Prostate gland (tissue), 2 donors: ENCODE measurements around the gene VWA8. TPM values are rescaled to one million over a fixed set of nuclear protein-coding genes. Genes with fewer than 3 reads are reported as not detected.

Source experiments
- DNase-seq: peaks from one replicate; pipeline ENCODE4 v3.0.0-alpha.2; 2019; ENCODE audit warnings: low spot score
- H3K27ac ChIP-seq, 2 donors: fragments of 200-600 bp; sonication (generic); 2 replicates each; pipeline ENCODE4 v1.5.1; 2017 to 2019
- H3K27me3 ChIP-seq: fragments of 200-600 bp; sonication (generic); replicated peaks from 2 replicates; pipeline ENCODE4 v1.5.1; 2019; ENCODE audit not compliant: insufficient read depth
- H3K36me3 ChIP-seq, 2 donors: fragments of 200-600 bp; sonication (generic); 1 replicate in 1 of 2; 2 replicates in 1 of 2; pipeline versions ENCODE4 v1.5.1 to v1.8.1; 2017 to 2019
- H3K4me1 ChIP-seq: fragments of 200-600 bp; sonication (generic); replicated peaks from 2 replicates; pipeline ENCODE4 v1.5.1; 2019
- H3K4me3 ChIP-seq, 2 donors: fragments of 200-600 bp; sonication (generic); 2 replicates each; pipeline ENCODE4 v1.5.1; 2017 to 2019
- H3K9me3 ChIP-seq: fragments of 200-600 bp; sonication (generic); 2 replicates; pipeline ENCODE4 v1.5.1; 2017
- POLR2A ChIP-seq: fragments of 450-650 bp; IDR thresholded peaks from one replicate; pipeline ENCODE4 v1.6.1; 2016; ENCODE audit warnings: antibody characterized with exemption, mild to moderate bottlenecking
- POLR2AphosphoS5 ChIP-seq: sonication (generic); formaldehyde crosslinking; IDR thresholded peaks from one replicate; pipeline ENCODE4 v1.6.1; 2017; ENCODE audit warnings: antibody characterized with exemption
- WGBS: methylation state at CpG from one replicate; pipeline ENCODE4 v1.1.5; 2018; 5-methylcytosine and 5-hydroxymethylcytosine counted together
- intact Hi-C: fragments of 100-400 bp; cut with DNase I; formaldehyde crosslinking; loops from one replicate; pipeline ENCODE4 v1.14.2; 2022
- total RNA-seq, 2 donors: library from RNA; depleted of rRNA; stranded (reverse); fragments of >200 nt; gene quantifications; one replicate each; pipeline ENCODE4 v1.1.0, GENCODE V29; 2016
- TF ChIP-seq, protein P1 (sequence below), 4 experiments: fragments of 200-600 bp in 2 of 4; fragments of 450-650 bp in 2 of 4; sonication (generic) in 2 of 4; IDR thresholded peaks; 1 replicate in 3 of 4; 2 replicates in 1 of 4; pipeline ENCODE4 v1.5.1; 2016 to 2019; ENCODE audit warnings: antibody characterized with exemption in 4 of 4, mild to moderate bottlenecking in 2 of 4, moderate library complexity in 2 of 4

VWA8 gene
- total RNA-seq, 2 donors from 2014 or later, result 18.1 to 21.8 TPM

DNA sequence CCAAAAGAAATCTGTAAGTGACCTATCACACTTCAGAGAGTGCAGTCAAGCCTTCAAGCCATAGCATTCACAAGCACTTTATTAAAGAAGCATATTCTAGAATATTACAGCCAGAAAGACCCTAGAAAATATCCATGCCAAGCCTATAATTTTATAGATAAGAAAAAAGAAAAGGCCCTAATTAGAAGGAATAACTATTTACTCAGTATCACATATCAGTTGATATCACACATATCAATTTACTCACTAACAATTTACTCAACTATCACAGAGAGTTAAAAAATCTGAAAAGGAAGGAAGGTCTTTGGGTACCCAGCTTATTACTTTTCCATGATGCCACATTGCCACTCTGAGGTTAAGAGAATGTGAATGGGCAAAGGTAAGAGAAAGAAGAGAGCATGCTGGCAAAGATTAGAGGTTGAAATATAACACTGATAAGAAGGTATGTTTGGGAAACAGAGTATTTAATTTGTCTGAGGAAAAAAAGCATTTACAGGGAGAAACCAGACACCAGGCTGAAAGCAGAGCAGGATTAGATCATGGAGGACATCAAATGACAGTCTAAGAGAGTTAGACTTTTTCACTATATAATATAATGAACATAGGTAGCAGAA lies 186.2 kb downstream of the VWA8 start:
- Histone ChIP-seq H3K9me3 (no peaks in the 10 kb centered on the region), H3K36me3 (no peaks in the 10 kb centered on the region), H3K4me3 (no peak overlapping the region), H3K4me1 (no peaks in the 10 kb centered on the region), H3K27ac (no peak overlapping the region), H3K27me3 (no peaks in the 10 kb centered on the region)
- intact Hi-C loops, result no loop called here
- no peak for TF ChIP-seq POLR2AphosphoS5
- TF ChIP-seq POLR2A, result no peak
- TF ChIP-seq, protein P1, sequence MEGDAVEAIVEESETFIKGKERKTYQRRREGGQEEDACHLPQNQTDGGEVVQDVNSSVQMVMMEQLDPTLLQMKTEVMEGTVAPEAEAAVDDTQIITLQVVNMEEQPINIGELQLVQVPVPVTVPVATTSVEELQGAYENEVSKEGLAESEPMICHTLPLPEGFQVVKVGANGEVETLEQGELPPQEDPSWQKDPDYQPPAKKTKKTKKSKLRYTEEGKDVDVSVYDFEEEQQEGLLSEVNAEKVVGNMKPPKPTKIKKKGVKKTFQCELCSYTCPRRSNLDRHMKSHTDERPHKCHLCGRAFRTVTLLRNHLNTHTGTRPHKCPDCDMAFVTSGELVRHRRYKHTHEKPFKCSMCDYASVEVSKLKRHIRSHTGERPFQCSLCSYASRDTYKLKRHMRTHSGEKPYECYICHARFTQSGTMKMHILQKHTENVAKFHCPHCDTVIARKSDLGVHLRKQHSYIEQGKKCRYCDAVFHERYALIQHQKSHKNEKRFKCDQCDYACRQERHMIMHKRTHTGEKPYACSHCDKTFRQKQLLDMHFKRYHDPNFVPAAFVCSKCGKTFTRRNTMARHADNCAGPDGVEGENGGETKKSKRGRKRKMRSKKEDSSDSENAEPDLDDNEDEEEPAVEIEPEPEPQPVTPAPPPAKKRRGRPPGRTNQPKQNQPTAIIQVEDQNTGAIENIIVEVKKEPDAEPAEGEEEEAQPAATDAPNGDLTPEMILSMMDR (IDR thresholded peaks at IDR 0.05), result no peak
- no peak for DNase-seq

DNA sequence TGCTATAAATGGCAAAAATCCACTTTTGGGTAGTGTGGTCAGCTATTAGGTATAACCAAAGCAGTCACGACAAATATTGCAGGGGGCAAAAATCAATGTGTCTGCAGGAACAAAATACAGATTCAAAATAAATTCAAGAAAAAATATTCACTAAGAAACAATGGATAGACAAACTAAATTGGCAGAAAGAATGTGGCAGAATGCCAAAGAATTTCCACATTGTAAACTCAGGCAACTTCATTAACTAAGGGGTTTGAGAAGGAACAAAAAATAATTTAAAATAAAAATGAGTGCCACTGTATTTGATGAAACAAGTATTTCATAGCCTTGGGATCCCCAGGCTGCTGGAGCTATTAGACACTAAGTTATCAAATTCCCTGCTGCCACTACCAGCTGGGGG lies 193.1 kb downstream of the VWA8 start:
- Histone ChIP-seq H3K4me3 (no peak overlapping the region), H3K27ac (no peak overlapping the region), H3K4me1 (no peaks in the 10 kb centered on the region), H3K36me3 (no peaks in the 10 kb centered on the region), H3K9me3 (no peaks in the 10 kb centered on the region), H3K27me3 (no peaks in the 10 kb centered on the region)
- no peak for DNase-seq
- TF ChIP-seq, protein P1 (IDR thresholded peaks at IDR 0.05), result no peak
- TF ChIP-seq POLR2AphosphoS5 (no peak), POLR2A (no peak)
- 83% methylated on average over 1 of the region's 1 CpG for WGBS
- intact Hi-C loops, result no loop called here

DNA sequence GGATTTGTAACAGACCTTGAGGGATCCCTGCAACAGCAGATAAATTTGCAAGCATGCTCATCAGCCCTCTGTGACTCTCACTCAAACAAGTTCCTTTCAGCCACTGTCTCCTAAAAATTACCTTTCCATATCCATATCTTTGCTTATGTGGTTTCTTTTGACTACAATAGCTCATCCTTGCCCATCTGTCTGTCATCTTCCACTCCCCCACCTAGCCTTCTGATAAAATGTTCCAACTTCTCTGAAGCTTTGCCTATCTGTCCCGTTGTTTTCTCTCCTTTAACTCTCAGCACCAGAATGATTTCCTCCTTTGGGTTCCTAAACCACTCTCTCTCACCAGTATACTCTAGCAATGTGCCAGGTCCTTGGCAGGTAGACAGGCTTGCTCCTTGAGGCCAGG lies 194.5 kb downstream of the VWA8 start:
- intact Hi-C loops, result no loop called here
- WGBS, result 82% methylated on average over 1 of the region's 1 CpG
- Histone ChIP-seq H3K36me3 (no peaks in the 10 kb centered on the region), H3K4me3 (no peak overlapping the region), H3K9me3 (no peaks in the 10 kb centered on the region), H3K4me1 (no peaks in the 10 kb centered on the region), H3K27me3 (no peaks in the 10 kb centered on the region), H3K27ac (no peak overlapping the region)
- TF ChIP-seq POLR2AphosphoS5 (no peak), POLR2A (no peak)
- TF ChIP-seq, protein P1 (IDR thresholded peaks at IDR 0.05), result no peak
- DNase-seq, result no peak

DNA sequence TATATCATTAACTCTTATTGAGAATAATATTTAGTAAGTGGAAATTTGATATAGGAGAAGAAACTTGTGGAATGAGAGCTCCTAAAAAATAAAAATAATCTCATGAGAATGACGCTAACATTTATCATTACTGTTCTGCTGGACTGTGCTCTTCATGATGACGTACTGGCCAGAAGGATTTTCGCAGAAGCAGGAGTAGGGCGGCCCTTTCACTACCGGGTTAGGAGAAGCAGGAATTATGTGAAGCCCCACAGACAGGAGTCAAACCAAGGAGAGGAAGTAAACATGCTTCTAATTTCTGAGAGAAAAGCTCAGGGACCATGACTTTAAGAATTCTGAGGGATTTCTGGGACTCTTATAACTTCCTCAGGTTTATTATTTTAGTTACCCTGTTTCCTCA lies 195.1 kb downstream of the VWA8 start:
- Histone ChIP-seq H3K9me3 (no peaks in the 10 kb centered on the region), H3K4me3 (no peak overlapping the region), H3K27me3 (no peaks in the 10 kb centered on the region), H3K36me3 (no peaks in the 10 kb centered on the region), H3K4me1 (no peaks in the 10 kb centered on the region), H3K27ac (no peak overlapping the region)
- DNase-seq, result no peak
- 79% methylated on average over 5 of the region's 5 CpGs for WGBS
- TF ChIP-seq, protein P1 (IDR thresholded peaks at IDR 0.05), result no peak
- intact Hi-C loops, result no loop called here

DNA sequence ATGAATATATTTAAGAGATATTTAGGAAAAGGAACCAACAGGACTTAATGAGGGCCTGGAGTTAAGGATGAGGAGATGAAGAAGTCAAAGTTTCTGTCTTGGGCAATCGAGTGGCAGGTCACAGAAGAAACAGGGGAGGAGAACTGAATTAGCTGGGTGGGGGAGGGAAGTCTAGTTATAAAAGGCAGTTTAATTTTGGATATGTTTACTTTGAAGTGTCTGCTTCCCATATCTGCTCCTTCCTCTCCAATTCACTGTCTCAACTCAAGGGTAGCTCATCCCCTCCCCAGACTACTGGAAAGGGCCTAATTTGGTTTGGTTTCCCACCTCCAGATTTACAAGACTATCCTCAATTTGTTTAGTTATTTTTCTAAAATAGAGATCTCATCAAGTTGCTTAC lies 195.9 kb downstream of the VWA8 start:
- 86% methylated on average over 1 of the region's 1 CpG for WGBS
- H3K27ac ChIP-seq, result no peak overlapping the region
- no peaks in the 10 kb centered on the region for H3K9me3 ChIP-seq
- intact Hi-C loops, result no loop called here
- no peaks in the 10 kb centered on the region for H3K36me3 ChIP-seq
- H3K4me1 ChIP-seq, result no peaks in the 10 kb centered on the region
- TF ChIP-seq POLR2A (no peak), POLR2AphosphoS5 (no peak)
- TF ChIP-seq, protein P1 (IDR thresholded peaks at IDR 0.05), result no peak
- H3K27me3 ChIP-seq, result no peaks in the 10 kb centered on the region
- no peak overlapping the region for H3K4me3 ChIP-seq
- no peak for DNase-seq
